GM18873 (cell line): ENCODE results near the gene HIP1R.

Source experiments
- ATAC-seq: cut with Tn5 transposase; IDR thresholded peaks from one replicate; pipeline ENCODE4 v1.9.1; 2021; ENCODE audit warnings: mild to moderate bottlenecking, moderate library complexity, moderate number of reproducible peaks; ENCODE audit not compliant: unreplicated experiment, low FRiP score

Gene HIP1R

GRCh38 chr12:122827258-122827657, 8.0 kb upstream of the HIP1R start:
- no peak for ATAC-seq

GRCh38 chr12:122830517-122831214, 4.6 kb upstream of the HIP1R start:
- no peak for ATAC-seq

- ATAC-seq = no peak
These were observed 945 bp upstream of the HIP1R start for GRCh38 chr12:122834104-122834920.

- no peak for ATAC-seq
These were observed 431 bp downstream of the HIP1R start for GRCh38 chr12:122835750-122836026.

- ATAC-seq = peak; percentile 50
These were observed 1.0 kb downstream of the HIP1R start for GRCh38 chr12:122836027-122836921.

- no peak for ATAC-seq
These were observed 2.3 kb downstream of the HIP1R start for GRCh38 chr12:122837306-122838265.

- ATAC-seq = no peak
These were observed 3.6 kb downstream of the HIP1R start for GRCh38 chr12:122838841-122839240.

GRCh38 chr12:122839907-122840554, 4.8 kb downstream of the HIP1R start:
- no peak for ATAC-seq

- no peak for ATAC-seq
These were observed 5.6 kb downstream of the HIP1R start for GRCh38 chr12:122840580-122841513.

- no peak for ATAC-seq
These were observed 6.5 kb downstream of the HIP1R start for GRCh38 chr12:122841544-122842321.

GRCh38 chr12:122842505-122843405, 7.5 kb downstream of the HIP1R start:
- ATAC-seq = no peak

GRCh38 chr12:122843455-122843854, 8.2 kb downstream of the HIP1R start:
- ATAC-seq = no peak

- ATAC-seq = no peak
These were observed 9.2 kb downstream of the HIP1R start for GRCh38 chr12:122844366-122844971.

GRCh38 chr12:122845041-122845864, 10.0 kb downstream of the HIP1R start:
- ATAC-seq = no peak

GRCh38 chr12:122845865-122846621, 10.8 kb downstream of the HIP1R start:
- ATAC-seq = no peak
